IPS-11a (cell line): ENCODE results near the gene CPA4.
"Not testable (repeated sequence)": the region's sequence is repeated elsewhere in the genome, so short reads cannot be mapped to it uniquely, and the experiment has no call there.

Experiments
- H3K4me3 ChIP-seq: one replicate; pipeline ENCODE4 v1.5.1; 2013; ENCODE audit warnings: low read depth, low read length, control low read depth

The CPA4 gene

DNA sequence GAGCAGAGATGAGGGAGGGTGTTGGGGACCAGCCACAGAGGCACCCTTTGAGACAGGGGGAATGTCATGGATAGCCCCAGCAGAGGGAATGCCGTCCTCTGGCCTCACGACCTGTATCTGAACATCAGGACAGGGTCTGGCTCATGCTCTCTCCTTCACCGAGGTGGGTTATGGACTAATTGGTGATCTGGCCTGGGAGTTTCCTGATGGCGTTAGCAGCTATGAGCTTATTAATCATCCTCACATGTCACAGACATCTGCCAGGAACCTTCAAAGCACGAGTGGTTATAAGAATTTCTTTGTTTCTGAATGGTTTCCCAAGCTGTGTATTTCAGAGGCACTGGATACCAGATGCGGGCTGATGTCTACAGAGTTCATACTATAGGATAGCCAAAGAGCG is 6.9 kb downstream of the CPA4 start:
- H3K4me3 ChIP-seq = no peak overlapping the region

DNA sequence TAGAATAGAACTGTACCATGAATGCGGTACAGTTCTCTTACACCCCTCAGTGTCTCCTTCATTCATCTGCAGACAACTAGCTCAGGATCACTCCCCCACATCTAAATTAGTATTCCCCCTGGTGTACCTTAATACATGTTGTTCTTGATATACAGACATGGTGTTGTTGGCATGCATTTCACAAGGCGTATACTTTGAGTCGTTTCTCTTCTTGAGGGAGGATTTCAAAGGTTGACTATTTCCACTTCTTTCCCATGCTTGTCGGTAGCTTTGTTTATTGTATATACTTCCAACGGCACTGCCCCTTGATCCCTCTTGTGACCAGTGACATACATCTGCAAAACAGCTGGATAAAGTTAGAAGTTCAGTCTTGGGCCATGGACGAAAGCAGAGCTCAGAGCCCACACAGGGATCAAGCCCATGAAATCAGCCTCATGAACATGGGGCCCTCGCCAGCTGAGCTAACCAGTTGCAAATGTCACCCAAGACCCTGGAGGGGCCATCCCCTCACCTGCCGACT is 8.6 kb downstream of the CPA4 start:
- no peak overlapping the region for H3K4me3 ChIP-seq

DNA sequence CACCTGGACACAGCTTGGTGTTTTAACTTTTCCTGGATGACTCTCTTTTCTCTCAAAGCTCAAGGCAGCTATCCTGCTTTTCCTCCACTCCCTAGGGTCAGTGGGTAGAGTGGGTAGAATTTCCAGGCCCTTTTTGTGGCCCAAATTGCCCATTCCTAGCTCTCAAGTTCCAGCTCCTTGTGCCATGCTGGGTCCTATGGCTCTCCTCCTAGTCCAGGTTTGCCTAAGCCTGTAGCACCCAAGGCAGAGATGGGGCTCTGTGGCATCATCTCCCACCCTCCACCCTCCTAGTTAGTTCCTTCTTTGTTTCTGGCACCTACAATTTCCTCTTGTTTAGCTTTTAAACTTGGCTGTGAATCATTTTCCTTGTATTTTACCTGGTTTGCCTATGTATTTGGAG is 9.7 kb downstream of the CPA4 start:
- H3K4me3 ChIP-seq = no peak overlapping the region

DNA sequence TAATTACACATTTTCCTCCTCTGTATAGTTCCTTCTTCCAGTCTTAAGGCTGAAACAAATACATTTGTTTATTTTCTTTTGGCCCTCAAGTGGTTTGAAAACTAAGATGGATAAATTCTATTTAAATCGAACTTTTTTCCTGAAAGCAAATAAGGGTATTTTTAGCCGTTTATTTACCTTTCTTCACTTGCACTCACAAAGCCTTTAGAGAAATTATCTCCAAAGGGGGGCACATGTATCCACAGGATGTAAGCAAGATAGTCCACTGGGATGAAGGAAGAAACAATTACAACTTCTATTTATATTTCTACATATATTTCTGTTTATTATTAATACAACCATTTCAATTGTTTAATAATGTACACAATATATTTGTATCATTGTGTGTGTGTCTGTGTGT is 10.2 kb downstream of the CPA4 start:
- no peak overlapping the region for H3K4me3 ChIP-seq

DNA sequence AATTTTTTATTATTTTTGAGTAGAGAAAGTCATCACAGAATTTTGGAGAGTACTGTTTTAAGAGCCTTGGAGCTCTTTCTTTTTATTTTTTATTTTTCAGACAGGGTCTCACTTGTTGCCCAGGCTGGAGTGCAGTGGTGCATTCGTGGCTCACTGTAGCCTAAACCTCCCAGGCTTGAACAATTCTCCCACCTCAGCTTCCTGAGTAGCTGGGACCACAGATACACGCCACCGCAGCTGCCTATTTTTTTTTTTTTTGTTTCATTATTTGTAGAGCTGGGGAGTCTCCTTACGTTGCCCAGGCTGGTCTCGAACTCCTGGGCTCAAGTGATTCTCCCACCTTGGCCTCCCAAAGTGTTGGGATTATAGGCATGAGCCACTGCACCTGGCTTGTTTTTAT is 10.6 kb downstream of the CPA4 start:
- no peak overlapping the region for H3K4me3 ChIP-seq

DNA sequence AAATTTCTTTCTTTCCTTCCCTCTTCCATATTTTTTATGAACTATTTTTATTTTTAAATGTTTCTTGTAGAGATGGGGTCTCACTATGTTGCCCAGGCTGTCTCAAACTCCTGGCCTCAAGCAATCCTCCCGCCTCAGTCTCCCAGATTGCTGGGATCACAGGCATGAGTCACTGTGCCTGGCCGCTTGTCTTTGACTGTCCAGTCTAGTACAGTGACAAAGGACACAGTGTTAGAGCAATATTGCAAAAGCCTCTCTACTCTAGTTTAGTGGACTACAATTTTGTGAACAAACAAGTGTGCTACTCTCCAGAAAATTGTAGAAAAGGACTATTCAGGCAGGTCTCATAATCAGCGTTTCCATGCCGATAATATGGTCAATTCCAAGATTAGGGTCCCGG is 11.0 kb downstream of the CPA4 start:
- H3K4me3 ChIP-seq = no peak overlapping the region

DNA sequence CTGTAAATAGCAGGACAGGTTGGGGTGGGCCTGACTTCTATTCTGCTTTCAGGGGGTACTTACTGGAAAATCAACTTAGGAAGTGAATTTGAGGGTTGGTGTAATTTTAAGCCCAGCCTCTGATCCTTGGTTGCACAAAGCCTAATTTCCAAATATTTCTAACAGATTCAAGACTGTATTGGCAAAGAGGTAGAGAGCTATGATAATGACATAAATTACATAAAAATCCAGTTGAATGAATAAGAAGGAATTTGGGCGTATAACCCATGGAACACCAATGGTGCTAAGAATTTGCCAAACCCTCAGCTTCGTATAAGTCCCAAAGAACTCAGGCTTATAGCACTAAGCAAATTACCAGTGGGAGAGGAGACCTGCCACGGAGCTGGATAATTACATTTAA is 11.9 kb downstream of the CPA4 start:
- no peak overlapping the region for H3K4me3 ChIP-seq

DNA sequence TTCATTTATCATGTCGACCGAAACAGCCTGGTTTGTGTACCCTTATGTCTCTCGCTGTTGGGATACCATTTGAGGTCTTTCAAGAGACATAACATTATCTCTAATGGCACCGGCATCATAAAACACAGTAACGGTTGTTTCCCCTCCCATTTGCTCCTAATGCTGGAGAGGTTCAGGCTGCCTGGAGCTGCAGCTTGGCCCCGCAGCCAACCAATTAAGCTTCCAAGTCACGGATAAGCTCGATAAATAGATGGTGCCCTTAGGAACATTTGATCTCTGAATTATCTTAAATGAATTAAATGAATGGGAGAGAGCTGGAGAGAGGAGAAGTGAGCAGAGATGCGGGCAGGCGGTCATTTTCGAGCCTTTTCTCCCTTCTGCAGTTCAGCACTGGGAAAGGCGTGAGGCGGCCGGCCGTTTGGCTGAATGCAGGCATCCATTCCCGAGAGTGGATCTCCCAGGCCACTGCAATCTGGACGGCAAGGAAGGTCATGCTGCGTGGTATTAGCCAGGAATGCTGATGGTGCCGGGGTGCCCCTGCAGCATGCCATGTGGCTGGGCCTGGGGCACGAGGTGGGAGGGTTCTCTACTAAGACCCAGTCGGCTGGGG is 12.6 kb downstream of the CPA4 start:
- H3K4me3 ChIP-seq = no peak overlapping the region

DNA sequence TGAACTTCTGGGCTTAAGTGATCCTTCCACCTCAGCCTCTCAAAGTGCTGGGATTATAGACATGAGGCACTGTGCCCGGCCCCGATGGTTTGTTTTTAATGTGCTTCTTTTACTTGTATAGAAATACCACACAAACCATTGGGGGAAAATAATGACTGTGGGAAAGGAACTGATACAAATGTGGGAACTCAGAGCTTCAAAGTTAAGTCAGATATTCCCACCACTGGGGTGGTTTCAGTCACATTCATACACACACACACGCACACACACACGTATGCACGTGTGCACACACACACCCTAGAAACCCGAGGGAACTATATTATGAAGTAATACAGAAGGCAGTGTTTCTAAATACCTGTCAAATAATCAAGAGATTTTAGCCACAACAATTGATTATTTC is 17.0 kb downstream of the CPA4 start:
- no peak overlapping the region for H3K4me3 ChIP-seq

DNA sequence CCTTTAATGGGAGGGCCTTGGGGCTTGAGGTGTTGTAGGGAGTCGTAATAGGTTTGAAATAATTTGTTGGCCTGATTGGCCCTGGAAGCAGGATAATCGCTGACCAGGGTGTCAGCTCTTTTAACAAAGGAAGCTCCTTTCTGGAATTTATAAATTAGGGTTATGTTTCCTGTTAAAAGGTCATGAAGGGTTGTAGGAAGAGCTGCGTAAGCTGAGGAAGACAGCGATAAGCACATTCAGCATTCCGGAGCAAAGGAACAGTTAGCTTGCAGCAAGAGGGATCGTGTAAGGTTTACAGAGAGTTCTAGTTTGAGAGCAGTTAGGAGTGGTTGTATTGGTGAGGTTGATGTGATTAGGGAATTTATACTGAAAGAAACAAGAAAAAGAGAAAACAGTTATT is 21.3 kb downstream of the CPA4 start:
- H3K4me3 ChIP-seq = no peak overlapping the region

DNA sequence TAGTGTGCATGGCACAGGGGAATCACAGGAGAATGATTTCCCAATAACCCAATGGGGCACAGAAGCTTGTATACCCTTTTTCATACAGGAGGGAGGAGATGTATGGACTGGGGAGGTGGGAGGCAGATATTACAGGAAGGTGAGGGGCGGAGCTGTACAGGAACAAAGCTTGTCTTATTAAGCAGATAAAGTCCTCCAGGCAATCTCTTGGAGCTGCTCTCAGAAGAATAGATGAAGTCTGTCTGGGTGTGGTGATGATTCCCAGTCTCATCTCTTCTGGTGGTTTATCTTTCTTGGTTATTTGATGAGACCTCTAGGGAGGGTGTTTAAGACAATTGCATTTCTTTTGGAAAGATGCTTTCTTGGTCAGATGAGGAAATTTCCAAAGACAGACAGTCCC is 26.6 kb downstream of the CPA4 start:
- H3K4me3 ChIP-seq = no peak overlapping the region

DNA sequence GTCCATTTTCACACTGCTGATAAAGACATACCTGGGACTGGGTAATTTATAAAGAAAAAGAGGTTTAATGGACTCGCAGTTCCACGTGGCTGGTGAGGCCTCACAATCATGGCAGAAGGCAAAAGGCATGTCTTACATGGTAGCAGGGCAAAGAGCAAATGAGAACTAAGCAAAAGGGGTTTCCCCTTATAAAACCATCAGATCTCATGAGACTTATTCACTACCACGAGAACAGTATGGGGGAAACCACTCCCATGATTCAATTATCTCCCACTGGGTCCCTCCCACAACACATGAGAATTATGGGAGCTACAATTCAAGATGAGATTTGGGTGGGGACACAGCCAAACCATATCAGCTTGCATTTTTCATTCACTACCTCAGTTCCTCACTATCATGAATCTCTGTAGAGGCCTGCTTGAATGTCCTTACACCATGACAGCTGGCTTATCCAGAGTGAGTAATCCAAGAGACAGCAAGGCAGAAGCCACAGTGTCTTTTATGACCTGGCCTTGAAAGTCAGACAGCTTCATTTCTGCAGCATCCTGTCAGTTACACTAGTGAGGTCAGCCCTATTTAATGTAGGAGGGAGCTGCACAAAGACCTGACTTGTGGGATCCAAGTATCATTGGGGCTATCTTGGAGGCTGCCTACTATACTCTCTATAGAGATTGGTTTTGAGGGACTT is 28.7 kb downstream of the CPA4 start:
- H3K4me3 ChIP-seq = not testable (repeated sequence)

DNA sequence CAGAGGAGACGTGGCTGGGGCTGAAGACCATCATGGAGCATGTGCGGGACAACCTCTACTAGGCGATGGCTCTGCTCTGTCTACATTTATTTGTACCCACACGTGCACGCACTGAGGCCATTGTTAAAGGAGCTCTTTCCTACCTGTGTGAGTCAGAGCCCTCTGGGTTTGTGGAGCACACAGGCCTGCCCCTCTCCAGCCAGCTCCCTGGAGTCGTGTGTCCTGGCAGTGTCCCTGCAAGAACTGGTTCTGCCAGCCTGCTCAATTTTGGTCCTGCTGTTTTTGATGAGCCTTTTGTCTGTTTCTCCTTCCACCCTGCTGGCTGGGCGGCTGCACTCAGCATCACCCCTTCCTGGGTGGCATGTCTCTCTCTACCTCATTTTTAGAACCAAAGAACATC is 29.7 kb downstream of the CPA4 start:
- no peak overlapping the region for H3K4me3 ChIP-seq

DNA sequence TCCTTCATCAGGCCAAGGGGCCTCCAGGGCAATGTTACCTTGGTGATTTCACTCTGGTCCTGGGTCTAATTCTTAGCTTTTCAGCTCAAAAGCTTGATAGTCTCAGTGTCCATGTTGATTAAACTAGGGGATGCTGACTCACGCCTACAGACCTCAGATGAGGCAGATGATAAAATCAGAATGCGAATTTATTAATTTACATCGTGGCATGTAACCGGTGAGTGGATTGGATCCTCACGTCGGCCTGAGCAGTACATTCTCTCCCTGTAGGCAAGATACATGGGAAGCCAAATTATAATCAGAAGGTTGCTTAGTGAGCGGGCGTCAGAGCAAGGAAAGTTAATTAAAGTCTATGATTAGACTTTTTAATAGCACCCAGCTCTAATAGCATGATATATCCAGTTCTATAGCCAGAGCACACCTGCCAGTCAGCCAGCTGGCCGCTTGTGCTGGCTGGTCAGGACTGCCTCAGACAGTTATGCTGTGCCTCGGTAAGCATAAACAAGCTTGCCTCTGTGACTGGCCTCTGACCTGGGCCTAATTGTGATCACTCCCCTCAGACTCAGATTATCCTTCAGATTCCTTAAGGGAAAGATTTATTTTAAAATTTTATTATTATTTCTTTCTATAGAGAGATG is 31.5 kb downstream of the CPA4 start:
- no peak overlapping the region for H3K4me3 ChIP-seq

DNA sequence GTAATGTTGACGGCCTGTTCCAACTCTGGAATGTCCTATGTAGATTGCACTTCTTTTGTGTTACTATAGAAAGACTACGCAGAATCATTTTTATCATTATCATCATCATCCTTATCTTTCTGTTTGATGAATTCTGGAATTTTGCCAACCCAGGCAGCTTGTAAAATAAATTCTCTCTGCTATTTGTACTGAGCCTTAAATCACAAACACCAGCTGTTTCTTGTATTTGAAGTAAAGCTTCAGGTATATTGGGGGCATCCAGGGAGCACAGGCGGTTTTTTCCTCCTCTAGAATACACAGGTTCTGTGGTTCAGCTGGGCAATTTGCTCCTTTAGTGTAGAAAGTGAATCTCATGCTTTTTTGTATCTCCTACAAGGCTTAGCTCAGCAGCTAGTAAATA is 36.7 kb downstream of the CPA4 start:
- no peak overlapping the region for H3K4me3 ChIP-seq

DNA sequence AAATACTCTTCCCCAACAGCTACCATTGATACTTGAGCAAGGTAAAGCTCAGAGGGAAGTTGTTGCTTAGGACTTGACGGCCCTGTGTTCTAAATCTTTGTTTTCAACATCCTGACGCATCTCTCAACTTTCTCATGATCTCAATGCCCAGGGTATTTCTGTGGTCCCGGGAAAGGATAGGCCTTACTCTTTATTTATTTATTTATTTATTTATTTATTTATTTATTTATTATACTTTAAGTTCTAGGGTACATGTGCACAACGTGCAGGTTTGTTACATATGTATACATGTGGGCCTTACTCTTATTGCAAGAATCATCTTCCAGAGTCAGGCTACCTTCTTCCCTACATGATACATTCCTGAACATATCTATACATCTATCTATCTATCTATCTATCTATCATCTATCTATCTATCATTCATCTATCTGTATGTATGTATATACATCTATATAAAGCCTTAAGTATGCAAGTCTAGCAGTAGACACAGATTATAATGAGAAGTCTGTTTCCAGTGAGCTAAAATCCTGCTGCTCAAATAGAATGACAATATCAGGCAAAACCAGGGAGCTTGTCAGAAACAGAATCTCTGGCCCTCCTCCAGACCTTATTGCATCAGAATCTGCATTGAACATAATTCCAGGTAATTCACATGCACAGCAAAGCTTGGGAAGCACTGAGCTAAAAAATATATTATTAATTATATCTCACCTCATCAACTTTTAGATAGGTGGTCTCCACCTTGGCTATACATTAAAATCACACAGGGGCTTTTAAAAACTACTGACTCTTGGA is 39.5 kb downstream of the CPA4 start:
- no peak overlapping the region for H3K4me3 ChIP-seq

DNA sequence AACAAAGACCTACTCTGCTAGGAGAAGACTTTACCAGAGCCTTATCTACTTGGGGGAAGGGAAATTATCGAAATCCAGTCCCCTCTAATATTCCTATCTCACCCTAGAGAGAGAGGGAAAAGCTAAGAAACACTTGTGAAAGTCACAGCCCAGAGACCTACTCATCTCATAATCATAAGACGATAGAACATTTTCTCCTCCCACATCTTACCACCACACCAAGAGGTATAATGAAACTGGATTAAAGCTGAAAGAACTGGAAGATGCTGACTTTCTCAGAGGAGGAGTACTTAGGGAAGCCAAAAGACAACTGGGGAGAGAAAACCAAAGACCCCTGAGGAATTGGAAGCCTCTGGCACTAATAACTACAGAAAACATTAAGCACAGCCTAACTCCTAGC is 40.9 kb downstream of the CPA4 start:
- no peak overlapping the region for H3K4me3 ChIP-seq

DNA sequence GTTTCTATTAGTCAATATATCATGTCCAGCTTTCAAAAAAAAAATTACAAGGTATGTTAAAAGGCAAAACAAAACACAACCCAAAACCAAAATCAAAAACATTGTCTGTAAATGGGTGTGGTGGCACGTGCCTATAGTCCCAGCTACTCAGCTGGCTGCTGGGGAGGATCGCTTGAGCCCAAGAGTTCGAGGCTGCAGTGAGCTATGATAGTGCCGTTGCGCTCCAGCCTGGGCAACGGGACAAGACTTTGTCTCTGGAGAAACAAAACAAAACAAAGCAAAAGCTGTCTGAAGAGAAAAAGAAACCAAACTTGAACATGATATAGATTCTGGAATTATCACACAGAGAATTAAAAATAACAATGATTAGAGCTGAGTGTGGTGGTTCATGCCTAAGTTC is 41.3 kb downstream of the CPA4 start:
- no peak overlapping the region for H3K4me3 ChIP-seq

DNA sequence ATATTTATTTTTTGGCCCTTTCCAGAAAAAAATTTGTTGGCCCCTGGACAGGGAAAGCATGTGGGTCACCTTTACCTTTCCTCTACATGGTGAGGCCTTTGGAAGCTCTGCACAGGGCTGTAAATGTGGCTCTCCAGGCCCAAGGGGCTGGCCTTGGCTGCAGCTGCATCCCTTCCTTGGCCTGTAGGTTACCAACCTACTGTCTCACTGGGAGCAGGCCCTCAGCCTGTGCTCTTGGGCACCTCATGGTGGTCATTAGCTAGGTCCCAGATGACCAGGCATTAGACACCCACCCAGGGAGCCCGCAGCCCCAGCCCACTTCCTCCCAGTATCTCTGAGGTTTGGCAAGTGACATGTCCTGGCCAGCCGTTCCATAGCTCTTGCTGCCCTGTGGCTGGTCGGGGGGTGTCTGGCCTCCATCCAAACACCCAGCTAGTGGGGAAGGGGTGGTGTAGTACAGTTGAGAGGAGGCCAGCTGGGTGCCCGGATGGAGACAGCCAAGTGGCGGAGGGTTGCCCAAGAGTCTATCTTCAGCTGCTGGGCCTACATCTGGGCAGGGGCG is 44.5 kb downstream of the CPA4 start:
- H3K4me3 ChIP-seq = no peak overlapping the region

DNA sequence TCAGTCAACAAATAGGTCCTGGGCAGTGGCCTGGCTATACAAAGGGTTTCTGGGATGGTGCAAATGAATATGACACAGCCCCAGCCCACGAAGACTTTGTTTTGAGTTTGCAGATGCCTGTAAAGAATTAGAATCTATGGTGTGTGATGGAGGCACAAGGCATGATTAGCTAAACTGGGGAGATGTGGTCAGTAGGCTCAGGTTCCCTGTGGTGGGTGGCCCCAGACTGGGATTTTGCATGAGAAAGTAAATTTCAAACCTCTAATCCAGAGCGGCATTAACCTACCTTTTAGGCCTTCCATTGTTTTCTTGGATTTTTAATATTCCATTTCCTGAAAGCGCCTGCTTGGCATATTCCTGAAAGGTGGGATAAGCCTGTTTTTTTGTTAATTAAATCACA is 45.3 kb downstream of the CPA4 start:
- no peak overlapping the region for H3K4me3 ChIP-seq

DNA sequence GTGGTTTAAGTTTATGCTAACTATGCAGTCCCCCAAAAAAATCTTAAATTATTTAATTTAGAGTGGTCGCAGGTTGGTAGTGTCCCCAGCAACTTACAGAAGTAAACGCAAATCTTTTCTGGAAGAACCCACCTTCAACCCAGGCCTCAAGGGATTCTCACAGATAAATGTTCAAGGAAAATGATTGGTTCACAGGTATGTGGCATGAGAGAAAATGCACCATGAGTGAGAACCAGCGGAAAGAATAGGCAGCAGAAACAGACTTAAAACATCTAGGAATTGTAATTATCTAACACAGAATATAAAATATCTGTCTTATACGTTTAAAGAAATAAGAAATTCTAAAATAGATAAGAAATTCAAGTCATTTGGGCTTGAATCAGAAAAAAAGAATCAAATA is 48.9 kb downstream of the CPA4 start:
- H3K4me3 ChIP-seq = no peak overlapping the region
